Bone marrow (tissue), 2 donors: Measurements from ENCODE around the gene SMIM30.

Experiments
- DNase-seq, 2 donors: peaks; one replicate each; lab custom pipeline; 2025; lab: John Stamatoyannopoulos, UW

Gene SMIM30

GRCh38 chr7:113100121-113100603 is 18.2 kb downstream of the SMIM30 start:
- DNase-seq = no peak

DNA sequence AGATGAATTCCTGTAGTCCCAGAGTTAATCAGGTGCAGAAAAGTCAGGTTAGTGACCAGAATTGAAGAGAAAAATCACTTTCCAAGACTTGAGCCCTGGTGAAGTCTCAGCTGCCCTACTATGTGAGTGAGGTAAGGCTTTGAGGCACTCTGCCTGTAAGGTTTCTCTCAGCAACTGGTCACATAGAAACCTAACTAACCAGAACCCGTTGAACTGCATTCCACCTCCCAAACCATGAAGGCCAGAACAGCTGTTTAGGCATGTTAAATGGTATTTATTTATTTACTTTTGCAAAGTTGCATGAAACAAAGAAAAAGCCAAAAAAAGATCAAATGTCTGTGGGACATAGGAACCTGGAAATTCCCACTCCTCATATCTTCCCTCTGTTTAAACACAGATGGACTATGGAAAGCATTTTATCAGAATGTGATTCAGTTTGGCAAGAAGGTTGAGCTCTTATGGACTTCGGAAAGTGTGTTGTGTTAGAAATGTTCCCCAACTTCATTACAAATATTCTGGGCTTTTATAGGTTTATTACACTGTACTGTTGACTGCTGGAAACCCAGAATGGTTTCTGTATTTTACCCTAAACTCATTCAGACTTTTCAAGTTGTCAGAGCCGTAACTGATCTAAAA is 19.0 kb downstream of the SMIM30 start:
- no peak for DNase-seq

GRCh38 chr7:113094517-113095249 is 23.7 kb downstream of the SMIM30 start:
- DNase-seq = no peak

GRCh38 chr7:113093561-113093960 is 24.8 kb downstream of the SMIM30 start:
- DNase-seq = no peak

- DNase-seq = no peak
Observed at GRCh38 chr7:113092762-113093161, 25.6 kb downstream of the SMIM30 start.

DNA sequence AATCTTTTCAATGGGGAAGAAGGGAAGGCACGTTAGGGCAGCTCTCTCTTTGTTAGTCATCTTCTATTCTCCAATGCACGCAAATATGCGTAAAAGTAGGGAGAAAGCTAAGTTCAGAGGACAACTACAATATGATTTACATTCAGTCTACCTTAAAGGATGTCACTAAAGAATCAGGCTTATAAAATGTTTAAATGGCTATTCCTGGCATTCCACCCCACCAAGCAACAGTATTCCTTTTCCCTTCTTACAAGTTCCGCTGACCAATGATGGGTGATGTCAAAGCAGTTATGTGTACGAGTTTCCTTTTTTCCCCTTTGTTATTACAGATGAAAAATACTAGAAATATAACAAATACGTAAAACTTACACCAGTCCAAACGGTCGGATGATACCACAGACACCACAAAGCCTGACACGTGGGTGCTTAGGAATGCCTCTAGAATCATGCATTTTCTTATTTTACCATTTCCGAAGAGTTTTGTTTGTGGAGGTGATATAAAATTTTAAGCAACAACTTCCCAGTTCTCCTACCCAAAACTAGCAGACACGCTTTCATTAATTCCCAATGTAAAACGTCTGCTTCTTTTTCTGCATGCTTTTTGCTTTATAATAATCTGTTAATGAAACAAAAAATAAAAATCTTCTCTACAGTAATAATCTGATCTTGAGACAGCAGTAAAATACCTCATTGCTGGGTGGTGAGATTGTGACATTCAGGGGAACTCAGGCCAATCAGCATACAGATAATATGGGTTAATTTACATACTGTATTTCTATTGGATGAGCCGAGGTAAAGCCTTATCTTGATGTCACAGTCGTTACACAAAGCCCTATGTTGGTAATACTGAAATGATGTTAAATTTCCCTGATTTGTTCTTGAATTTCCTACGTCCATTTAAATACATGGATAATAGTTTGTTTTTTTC is 31.0 kb downstream of the SMIM30 start:
- no peak for DNase-seq

DNA sequence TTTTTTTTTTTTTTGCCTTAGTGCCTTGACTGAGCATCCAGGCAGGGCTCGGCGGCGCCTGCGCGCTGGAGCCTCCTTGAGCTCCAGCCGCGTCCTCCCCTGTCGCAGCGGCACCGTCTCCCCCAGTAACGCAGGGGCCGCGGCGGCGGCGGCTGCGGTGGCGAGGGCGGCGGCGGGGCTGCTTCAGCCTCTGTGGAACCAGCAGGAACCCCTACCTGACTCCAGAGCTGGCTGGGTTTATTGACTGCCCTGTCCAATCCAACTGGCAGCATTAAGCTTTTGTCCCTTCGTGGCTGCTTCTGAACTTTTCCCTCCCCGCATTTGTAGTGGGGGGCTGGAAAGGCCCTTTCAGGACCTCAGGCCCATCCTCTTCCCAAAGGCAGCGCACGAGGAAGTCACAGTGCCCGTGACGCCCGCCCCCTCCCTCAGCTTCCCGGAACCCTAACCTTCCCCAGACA is 31.9 kb downstream of the SMIM30 start, which contains the start of gene GPR85:
Gene GPR85 (minus strand): TSS at position 397 of the 458 bp plus-strand sequence. CDS start 2,106 bp downstream, outside the sequence.
- DNase-seq = no peak

- DNase-seq = no peak
Observed at GRCh38 chr7:113085781-113086390, 32.5 kb downstream of the SMIM30 start.

GRCh38 chr7:113084496-113085172 is 33.7 kb downstream of the SMIM30 start:
- DNase-seq = no peak

GRCh38 chr7:113083816-113084495 is 34.4 kb downstream of the SMIM30 start:
- no peak for DNase-seq

- no peak for DNase-seq
Observed at GRCh38 chr7:113083132-113083815, 35.1 kb downstream of the SMIM30 start.

GRCh38 chr7:113078331-113078730 is 40.0 kb downstream of the SMIM30 start:
- no peak for DNase-seq

- DNase-seq = no peak
Observed at GRCh38 chr7:113076703-113077102, 41.7 kb downstream of the SMIM30 start.

- no peak for DNase-seq
Observed at GRCh38 chr7:113071465-113071864, 46.9 kb downstream of the SMIM30 start.
